Hepatocyte (in vitro differentiated cells): Measurements from ENCODE around the gene TAS2R30.

Experiments
- EZH2 ChIP-seq: fragments of 200-600 bp; sonication (generic); IDR thresholded peaks from 2 replicates; pipeline ENCODE4 v1.6.1; 2016; ENCODE audit warnings: antibody characterized with exemption, mild to moderate bottlenecking, borderline replicate concordance
- EZH2phosphoT487 ChIP-seq: fragments of 200-600 bp; sonication (generic); IDR thresholded peaks from one replicate; pipeline ENCODE4 v1.6.1; 2018; ENCODE audit warnings: antibody characterized with exemption, mild to moderate bottlenecking, low read depth, moderate library complexity; ENCODE audit not compliant: unreplicated experiment, severe bottlenecking
- TF ChIP-seq, protein P1 (sequence below): fragments of 200-600 bp; sonication (generic); IDR thresholded peaks from 2 replicates; pipeline ENCODE4 v1.5.1; 2016; ENCODE audit warnings: antibody characterized with exemption, mild to moderate bottlenecking; ENCODE audit not compliant: poor library complexity

DNA sequence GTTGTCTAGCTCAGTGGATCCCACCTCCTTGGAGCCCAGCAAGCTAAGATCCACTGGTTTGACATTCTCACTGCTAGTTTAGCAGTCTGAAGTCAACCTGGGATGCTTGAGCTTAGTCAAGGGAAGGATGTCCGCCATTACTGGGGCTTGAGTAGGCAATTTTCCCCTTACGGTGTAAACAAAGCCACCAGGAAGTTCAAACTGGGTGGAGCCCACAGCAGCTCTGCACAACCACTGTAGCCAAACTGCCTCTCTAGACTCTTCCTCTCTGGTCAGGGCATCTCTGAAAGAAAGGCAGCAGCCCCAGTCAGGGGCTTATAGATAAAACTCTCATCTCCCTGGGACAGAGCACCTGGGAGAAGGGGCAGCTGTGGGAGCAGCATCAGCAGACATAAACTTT is 25.6 kb downstream of the TAS2R30 start:
- TF ChIP-seq, protein P1, sequence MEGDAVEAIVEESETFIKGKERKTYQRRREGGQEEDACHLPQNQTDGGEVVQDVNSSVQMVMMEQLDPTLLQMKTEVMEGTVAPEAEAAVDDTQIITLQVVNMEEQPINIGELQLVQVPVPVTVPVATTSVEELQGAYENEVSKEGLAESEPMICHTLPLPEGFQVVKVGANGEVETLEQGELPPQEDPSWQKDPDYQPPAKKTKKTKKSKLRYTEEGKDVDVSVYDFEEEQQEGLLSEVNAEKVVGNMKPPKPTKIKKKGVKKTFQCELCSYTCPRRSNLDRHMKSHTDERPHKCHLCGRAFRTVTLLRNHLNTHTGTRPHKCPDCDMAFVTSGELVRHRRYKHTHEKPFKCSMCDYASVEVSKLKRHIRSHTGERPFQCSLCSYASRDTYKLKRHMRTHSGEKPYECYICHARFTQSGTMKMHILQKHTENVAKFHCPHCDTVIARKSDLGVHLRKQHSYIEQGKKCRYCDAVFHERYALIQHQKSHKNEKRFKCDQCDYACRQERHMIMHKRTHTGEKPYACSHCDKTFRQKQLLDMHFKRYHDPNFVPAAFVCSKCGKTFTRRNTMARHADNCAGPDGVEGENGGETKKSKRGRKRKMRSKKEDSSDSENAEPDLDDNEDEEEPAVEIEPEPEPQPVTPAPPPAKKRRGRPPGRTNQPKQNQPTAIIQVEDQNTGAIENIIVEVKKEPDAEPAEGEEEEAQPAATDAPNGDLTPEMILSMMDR: no peak
- TF ChIP-seq EZH2 (no peak), EZH2phosphoT487 (no peak)
